Activated CD4-positive, CD25-positive, alpha-beta regulatory T cell (primary cell): ENCODE results near the gene ATPAF1.
A peak's percentile ranks its signal among the peaks of the same experiment; 100 is the strongest.

Experiments
- DNase-seq, 4 experiments: peaks; one replicate each; lab custom pipeline; 2025; lab: John Stamatoyannopoulos, UW

The ATPAF1 gene

GRCh38 chr1:46615735-46616134, 52.4 kb downstream of the ATPAF1 start:
- no peak for DNase-seq

- DNase-seq = no peak
Observed at GRCh38 chr1:46615088-46615487, 53.1 kb downstream of the ATPAF1 start.

- DNase-seq = no peak
Observed at GRCh38 chr1:46614604-46614984, 53.6 kb downstream of the ATPAF1 start.

- DNase-seq = no peak
Observed at GRCh38 chr1:46613661-46614603, 54.2 kb downstream of the ATPAF1 start.

- DNase-seq = no peak
Observed at GRCh38 chr1:46612937-46613660, 55.1 kb downstream of the ATPAF1 start.

GRCh38 chr1:46611691-46612221, 56.4 kb downstream of the ATPAF1 start:
- DNase-seq = no peak

- no peak for DNase-seq
Observed at GRCh38 chr1:46607345-46608130, 60.6 kb downstream of the ATPAF1 start.

- DNase-seq = no peak
Observed at GRCh38 chr1:46606255-46606965, 61.8 kb downstream of the ATPAF1 start.

- DNase-seq = no peak
Observed at GRCh38 chr1:46605232-46605631, 62.9 kb downstream of the ATPAF1 start.

GRCh38 chr1:46603858-46604549, 64.2 kb downstream of the ATPAF1 start, which contains the start of gene MKNK1:
Gene MKNK1 (minus strand): TSS chr1:46604268. CDS start chr1:46583327, 20,941 bp downstream.
- DNase-seq = peak; percentile 93 to 96 (median 95)

GRCh38 chr1:46603481-46603857, 64.7 kb downstream of the ATPAF1 start:
- DNase-seq = no peak

- no peak for DNase-seq
Observed at GRCh38 chr1:46601257-46602007, 66.7 kb downstream of the ATPAF1 start.

- no peak for DNase-seq
Observed at GRCh38 chr1:46599059-46599970, 68.8 kb downstream of the ATPAF1 start.

- no peak for DNase-seq
Observed at GRCh38 chr1:46596846-46597245, 71.3 kb downstream of the ATPAF1 start.

GRCh38 chr1:46596036-46596435, 72.1 kb downstream of the ATPAF1 start:
- no peak for DNase-seq

- no peak for DNase-seq
Observed at GRCh38 chr1:46595127-46595526, 73.0 kb downstream of the ATPAF1 start.

GRCh38 chr1:46594063-46594462, 74.1 kb downstream of the ATPAF1 start:
- DNase-seq = no peak

- no peak for DNase-seq
Observed at GRCh38 chr1:46592823-46593222, 75.3 kb downstream of the ATPAF1 start.

- DNase-seq = no peak
Observed at GRCh38 chr1:46589529-46589928, 78.6 kb downstream of the ATPAF1 start.
